Measurements from ENCODE around the gene BCKDHA.

DNA sequence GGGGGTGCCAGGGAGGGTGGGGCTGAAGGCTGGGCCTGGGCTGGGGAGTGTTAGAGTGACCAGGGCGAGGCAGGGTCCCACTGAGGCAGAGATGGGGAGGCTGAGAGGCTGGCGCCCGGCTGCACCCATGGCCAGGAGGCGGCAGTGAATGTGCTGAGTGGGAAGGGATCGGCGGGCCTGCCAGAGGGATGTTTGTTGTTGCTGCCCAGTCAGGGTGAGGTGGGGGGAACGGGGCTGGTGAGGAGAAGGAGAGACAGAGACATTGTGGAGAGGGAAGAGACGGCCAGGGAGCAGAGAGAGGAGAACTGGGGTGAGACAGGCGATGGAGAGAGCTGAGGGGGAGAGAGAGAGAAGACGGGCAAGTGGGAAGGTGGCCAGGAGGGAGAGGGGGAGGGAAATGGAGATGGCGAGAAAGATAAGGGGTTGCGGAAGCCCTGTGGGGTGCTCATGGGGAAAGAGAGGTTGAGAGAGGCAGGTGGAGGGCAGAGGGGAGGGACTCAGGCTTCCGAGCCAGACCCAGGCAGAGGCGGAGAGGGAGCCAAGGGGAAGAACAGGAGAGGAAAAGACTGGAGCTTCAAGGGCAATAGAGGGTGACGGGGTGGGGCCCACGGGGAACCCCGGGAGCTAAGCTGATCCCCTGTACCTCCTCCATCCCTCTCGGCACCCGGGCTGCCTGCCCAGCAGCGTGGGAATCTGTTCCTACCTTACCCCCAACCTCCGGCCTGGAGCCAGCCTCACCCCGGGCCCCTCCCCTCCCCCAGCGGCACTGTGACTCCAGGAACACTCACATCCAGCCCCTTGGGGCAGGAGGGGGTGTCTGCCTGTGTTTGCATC, 30.2 kb downstream of the BCKDHA start:
- TF ChIP-seq, protein P1, sequence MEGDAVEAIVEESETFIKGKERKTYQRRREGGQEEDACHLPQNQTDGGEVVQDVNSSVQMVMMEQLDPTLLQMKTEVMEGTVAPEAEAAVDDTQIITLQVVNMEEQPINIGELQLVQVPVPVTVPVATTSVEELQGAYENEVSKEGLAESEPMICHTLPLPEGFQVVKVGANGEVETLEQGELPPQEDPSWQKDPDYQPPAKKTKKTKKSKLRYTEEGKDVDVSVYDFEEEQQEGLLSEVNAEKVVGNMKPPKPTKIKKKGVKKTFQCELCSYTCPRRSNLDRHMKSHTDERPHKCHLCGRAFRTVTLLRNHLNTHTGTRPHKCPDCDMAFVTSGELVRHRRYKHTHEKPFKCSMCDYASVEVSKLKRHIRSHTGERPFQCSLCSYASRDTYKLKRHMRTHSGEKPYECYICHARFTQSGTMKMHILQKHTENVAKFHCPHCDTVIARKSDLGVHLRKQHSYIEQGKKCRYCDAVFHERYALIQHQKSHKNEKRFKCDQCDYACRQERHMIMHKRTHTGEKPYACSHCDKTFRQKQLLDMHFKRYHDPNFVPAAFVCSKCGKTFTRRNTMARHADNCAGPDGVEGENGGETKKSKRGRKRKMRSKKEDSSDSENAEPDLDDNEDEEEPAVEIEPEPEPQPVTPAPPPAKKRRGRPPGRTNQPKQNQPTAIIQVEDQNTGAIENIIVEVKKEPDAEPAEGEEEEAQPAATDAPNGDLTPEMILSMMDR (IDR thresholded peaks at IDR 0.05), result no peak
- TF ChIP-seq POLR2A (IDR thresholded peaks at IDR 0.05), result no peak
